GM12891 (cell line): ENCODE data around the gene PITPNC1. TPM values are rescaled to one million over a fixed set of nuclear protein-coding genes. Genes with fewer than 3 reads are reported as not detected.
"Not testable (repeated sequence)": the region's sequence is repeated elsewhere in the genome, so short reads cannot be mapped to it uniquely, and the experiment has no call there.

ENCODE experiments used
- DNase-seq: peaks from one replicate; pipeline ENCODE4 v3.0.0; 2011; ENCODE audit warnings: low spot score; ENCODE audit not compliant: insufficient read length
- FAIRE-seq: peaks from 2 replicates; lab custom pipeline; 2011; peaks lifted over from hg19 to GRCh38; lab: Jason Lieb, UNC
- PAX5 ChIP-seq: IDR thresholded peaks from 2 replicates; pipeline ENCODE4 v1.6.1; 2011; ENCODE audit warnings: low read length, moderate library complexity, mild to moderate bottlenecking; ENCODE audit not compliant: insufficient read depth, severe bottlenecking
- POLR2A ChIP-seq: IDR thresholded peaks from 2 replicates; pipeline ENCODE4 v1.6.1; 2011; ENCODE audit warnings: low read depth, low read length, control low read depth
- POLR2AphosphoS5 ChIP-seq: IDR thresholded peaks from 2 replicates; pipeline ENCODE4 v1.6.1; 2011; ENCODE audit warnings: low read depth, low read length, control low read depth
- POU2F2 ChIP-seq: IDR thresholded peaks from 2 replicates; pipeline ENCODE4 v1.6.1; 2011; ENCODE audit warnings: low read depth, mild to moderate bottlenecking, control low read depth, low read length, moderate library complexity
- SPI1 ChIP-seq: IDR thresholded peaks from 2 replicates; pipeline ENCODE4 v1.6.1; 2011; ENCODE audit warnings: low read depth, low read length, control low read depth
- TAF1 ChIP-seq: IDR thresholded peaks from 2 replicates; pipeline ENCODE4 v1.6.1; 2011; ENCODE audit warnings: low read depth, low read length, control low read depth
- polyA plus RNA-seq: library from polyadenylated mRNA; unstranded; fragments of >200 nt; gene quantifications from one replicate; pipeline ENCODE4 v1.2.1, GENCODE V29; 2012; ENCODE audit warnings: low read depth, missing spikeins, inconsistent platforms; ENCODE audit not compliant: missing spikeins

PITPNC1 gene
- polyA plus RNA-seq, result 15.5 TPM

DNA sequence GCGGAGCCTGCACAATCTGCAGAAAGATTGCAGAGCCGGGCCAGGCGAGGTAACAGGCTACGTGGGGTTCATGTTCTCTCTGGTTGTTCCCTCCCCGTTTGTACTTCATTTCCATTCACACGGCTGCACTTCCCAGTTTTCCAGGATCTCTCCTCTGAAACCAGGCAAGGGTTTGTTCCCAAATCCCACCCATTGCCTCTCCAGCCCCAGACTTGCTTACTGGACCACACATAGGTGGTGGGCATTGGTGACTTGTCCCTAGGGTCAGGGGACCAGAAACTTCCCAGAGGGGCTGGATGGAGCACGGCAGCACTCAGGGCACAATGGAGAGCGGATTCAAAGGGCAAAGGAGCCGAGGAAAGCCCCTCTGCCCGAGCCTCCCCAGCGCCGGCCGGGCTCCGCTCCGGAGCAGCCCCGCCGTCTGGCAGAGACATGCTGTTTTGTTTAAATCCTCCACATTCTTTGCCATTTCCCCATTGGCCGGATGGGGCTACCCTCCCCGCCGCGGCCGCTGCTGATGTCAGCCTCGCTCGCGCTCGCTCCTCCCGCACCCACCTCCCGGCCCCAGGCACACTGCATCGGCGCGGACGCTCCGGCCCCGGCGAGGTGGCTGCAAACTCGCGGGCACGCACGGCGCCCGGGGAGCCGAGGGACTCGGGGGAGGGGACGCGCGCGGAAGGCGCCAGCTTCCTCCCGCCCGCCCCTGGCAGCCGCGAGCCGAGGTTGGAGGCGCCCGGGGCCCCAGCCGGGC is at the start of gene PITPNC1:
PITPNC1 (plus strand) TSS at position 545 of the 751 bp plus-strand sequence.
- peak; percentile 90 for FAIRE-seq
- TF ChIP-seq SPI1, result 0 out of 2 replicates have a peak, but pooled peaks have one; percentile 27
- TF ChIP-seq PAX5, result no peak
- peak; percentile 76 for DNase-seq

DNA sequence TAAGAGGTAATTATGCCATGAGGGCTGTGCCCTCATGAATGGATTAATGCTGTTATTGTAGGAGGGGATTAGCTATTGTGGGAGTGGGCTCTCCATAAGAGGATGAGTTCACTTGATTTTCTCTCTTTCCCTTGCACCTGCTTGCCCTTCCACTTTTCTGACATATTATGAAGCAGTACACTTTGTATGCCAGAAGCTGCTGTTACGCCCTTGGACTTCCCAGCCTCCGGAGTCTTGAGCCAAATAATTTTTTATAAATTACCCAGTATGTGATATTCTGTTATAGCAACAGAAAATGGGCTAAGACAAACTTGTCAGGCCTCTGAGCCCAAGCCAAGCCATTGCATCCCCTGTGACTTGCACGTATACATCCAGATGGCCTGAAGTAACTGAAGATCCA is 49.1 kb upstream of the PITPNC1 start:
- DNase-seq (no peak), FAIRE-seq (no peak)
- no peak for TF ChIP-seq POU2F2
- TF ChIP-seq PAX5, result no peak
- TF ChIP-seq SPI1, result no peak
- TF ChIP-seq POLR2A, result no peak
- no peak for TF ChIP-seq TAF1
- TF ChIP-seq POLR2AphosphoS5, result no peak

DNA sequence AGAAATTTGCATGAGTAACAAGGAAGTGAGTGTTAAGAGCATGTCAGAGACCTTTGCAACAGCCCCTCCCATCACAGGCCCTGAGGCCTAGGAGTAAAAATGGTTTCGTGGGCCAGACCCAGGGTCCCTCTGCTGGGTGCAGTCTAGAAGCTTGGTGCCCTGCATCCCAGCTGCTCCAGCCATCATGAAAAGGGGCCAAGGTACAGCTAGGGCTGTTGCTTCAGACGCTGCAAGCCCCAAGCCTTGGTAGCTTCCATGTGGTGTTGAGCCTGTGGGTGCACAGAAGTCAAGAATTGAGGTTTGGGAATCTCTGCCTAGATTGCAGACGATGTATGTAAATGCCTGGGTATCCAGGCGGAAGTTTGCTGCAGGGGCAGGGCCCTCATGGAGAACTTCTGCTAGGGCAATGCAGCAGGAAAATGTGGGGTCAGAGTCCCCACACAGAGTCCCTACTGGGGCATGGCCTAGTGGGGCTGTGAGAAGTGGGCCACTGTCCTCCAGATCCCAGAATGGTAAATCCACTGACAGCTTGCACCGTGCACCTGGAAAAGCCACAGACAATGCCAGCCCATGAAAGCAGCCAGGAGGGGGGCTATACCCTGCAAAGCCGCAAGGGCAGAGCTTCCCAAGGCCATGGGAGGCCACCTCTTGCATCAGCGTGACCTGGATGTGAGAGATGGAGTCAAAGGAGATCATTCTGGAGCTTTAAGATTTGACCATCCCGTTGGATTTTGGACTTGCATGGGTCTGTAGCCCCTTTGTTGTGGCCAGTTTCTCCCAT is 45.5 kb upstream of the PITPNC1 start:
- not testable (repeated sequence) for FAIRE-seq, DNase-seq

GRCh38 chr17:67332162-67332508 is 44.9 kb upstream of the PITPNC1 start:
- FAIRE-seq, DNase-seq: not testable (repeated sequence)

- DNase-seq (no peak), FAIRE-seq (no peak)
- TF ChIP-seq PAX5, result no peak
- TF ChIP-seq POLR2A, result no peak
- TF ChIP-seq POU2F2, result no peak
- TF ChIP-seq POLR2AphosphoS5, result no peak
- TF ChIP-seq TAF1, result no peak
- TF ChIP-seq SPI1, result no peak
Measured at GRCh38 chr17:67335245-67335835, 41.7 kb upstream of the PITPNC1 start.

DNA sequence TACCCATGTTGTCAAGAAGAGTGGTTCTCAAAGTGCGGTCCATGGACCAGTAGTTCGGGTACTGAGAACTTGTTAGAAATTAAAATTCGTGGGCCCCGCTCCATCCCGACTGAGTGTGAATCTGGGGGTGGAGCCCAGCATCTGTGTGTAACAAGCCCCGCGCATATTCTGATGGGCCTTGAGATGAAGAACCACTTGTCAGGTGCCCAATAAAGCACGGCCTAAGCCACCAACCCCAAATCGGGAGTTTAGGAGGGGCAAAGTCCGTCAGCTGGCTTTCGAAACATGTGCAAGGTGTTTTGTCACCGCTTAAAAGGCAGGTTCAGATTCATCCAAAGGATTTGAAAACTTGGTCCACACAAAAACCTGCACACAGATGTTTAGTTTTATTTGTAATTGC is 40.2 kb upstream of the PITPNC1 start:
- DNase-seq, result no peak
- TF ChIP-seq SPI1 (no peak), POLR2A (no peak), PAX5 (no peak), POU2F2 (no peak), POLR2AphosphoS5 (no peak), TAF1 (no peak)
- FAIRE-seq, result no peak

DNA sequence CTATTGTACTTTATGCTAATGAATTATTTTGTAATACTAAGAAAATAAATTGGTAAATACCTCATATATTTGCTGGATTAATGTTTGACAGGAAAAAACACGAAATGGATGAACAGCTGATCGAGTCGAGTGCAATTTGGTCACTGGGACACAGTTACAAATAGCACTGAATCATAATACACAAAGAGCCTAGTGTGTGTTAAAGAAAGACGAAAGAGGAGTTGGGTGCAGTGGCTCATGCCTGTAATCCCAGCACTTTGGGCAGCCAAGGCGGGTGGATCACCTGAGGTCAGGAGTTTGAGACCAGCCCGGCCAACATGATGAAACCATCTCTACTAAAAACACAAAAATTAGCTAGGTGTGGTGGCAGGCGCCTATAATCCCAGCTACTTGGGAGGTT is 38.7 kb upstream of the PITPNC1 start:
- not testable (repeated sequence) for DNase-seq, FAIRE-seq

DNA sequence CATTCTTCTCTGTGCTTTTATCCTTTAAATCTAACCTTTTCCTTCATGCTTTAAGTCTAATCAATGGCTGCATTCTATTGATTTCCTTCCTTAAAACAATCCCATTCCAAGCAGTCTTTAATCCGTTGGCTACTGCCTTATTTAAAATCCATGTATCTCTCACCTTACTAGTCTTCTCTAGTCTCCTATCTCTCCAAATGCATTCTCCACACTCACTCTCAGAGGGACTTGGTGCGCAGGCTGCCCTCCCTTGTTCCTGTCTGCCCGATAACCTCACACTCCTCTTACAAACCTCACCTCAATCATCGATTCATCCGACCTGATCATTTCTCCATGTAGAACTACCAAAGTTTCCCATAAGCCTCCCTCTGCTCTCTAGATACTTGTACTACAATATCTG is 33.8 kb upstream of the PITPNC1 start:
- TF ChIP-seq POU2F2, result no peak
- peak; percentile 45; the same call in 1 of the 2 replicates for TF ChIP-seq POLR2AphosphoS5
- TF ChIP-seq SPI1, result no peak
- TF ChIP-seq PAX5, result no peak
- TF ChIP-seq POLR2A, result peak; percentile 40; the same call in 1 of the 2 replicates
- TF ChIP-seq TAF1, result no peak
- no peak for DNase-seq
- FAIRE-seq, result no peak

- DNase-seq, result no peak
- FAIRE-seq, result no peak
- TF ChIP-seq TAF1, result no peak
- no peak for TF ChIP-seq POU2F2
Measured at GRCh38 chr17:67347826-67348225, 29.3 kb upstream of the PITPNC1 start.

DNA sequence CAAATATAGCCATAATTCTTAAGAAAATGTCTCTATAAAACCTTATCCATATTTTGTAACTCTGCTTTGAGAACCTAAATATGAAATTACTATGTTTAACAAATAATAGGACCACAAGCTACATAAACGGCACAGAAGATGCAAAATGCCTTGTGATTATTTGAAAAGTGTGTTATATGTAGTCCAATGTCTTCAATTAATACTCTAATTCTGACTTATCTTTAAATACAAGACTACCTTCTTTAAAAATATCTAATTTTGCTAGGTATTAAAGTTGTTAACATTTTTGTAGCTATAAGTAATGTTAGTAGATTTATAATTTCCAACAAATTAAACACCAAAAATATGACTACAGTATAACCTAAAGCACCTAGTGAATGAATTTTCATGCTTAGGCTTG is 27.7 kb upstream of the PITPNC1 start:
- DNase-seq, result no peak
- TF ChIP-seq POLR2A (no peak), TAF1 (no peak), POLR2AphosphoS5 (no peak), POU2F2 (no peak), SPI1 (no peak), PAX5 (no peak)
- no peak for FAIRE-seq

DNA sequence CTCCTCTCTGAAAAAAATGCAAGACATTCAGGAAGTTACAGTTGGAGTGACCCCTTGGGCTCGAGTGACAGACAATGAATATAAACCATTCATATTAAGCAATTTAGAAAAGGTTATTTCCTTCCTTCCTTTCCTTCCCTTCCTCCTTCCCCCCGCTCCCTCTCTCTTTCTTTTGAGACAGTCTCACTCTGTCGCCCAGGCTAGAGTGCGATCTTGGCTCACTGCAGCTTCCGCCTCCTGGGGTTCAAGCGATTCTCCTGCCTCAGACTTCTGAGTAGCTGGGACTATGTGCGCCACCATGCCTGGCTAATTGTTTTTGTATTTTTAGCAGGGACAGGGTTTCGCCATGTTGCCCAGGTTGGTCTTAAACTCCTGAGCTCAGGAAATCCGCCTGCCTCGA is 23.9 kb upstream of the PITPNC1 start:
- TF ChIP-seq TAF1 (no peak), POLR2A (no peak), SPI1 (no peak), PAX5 (no peak), POLR2AphosphoS5 (no peak), POU2F2 (no peak)
- DNase-seq, result no peak
- FAIRE-seq, result no peak
